GF-D8 (cell line): ENCODE measurements around the gene KCTD17.

ENCODE experiments used
- DNase-seq: peaks from one replicate; lab custom pipeline; 2025; lab: John Stamatoyannopoulos, UW

Gene KCTD17

DNA sequence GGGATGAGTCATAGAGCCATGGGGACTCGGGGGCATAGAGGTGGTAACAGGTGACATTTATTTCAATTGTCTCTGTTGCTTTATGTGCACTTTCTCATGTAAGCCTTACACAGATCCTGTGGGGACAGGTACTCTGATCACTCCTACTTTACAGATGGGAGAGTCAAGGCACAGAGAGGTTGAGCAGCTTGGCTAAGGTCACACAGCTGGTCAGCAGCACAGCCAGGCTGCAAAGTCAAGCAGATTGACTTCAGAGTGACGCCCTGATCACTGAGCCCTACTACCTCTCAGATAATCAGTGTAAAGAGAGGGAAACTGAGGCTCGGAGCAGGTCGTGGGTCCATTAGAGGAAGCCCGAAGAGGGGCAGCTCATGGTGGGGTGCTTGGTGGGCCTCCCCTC lies 54.4 kb downstream of the KCTD17 start:
- DNase-seq = no peak

DNA sequence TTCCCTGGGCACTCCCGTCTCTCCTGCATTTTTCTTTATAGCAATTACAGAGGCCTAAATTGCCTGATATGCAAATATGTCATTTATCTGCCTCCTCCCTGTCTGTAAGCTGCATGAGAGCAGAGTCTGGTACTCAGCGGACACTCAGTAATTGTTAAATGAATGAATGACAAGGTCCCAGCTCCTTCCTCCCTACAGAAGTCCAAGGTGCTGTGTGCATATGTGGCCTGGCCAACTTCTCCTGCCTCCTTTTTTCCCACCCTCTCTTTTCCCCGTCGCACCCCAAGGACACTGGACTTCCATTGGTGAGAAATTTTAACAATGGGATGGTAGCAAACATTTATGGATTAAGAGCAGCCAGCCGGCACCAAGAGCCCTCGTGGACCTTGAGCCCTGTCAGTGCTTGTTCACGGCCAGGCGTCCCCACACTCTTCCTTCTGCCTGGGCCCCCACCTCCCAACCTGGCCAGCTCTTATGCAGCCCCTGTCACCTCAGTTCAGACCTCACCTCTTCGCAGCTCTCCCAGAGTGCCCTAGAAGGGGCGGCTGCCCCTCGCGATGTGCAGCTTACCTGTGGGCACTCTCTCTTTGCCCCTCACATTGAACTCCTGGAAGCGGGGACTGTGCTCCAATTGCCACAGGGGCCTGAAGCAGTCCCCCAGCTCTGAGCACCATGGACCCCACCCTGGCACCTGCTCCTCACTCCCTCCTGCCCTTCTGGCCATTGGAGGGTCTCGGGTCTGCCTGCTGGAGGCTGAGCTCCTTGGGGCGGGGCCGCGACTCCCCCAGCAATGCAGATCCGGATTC lies 56.5 kb downstream of the KCTD17 start:
- DNase-seq = no peak

DNA sequence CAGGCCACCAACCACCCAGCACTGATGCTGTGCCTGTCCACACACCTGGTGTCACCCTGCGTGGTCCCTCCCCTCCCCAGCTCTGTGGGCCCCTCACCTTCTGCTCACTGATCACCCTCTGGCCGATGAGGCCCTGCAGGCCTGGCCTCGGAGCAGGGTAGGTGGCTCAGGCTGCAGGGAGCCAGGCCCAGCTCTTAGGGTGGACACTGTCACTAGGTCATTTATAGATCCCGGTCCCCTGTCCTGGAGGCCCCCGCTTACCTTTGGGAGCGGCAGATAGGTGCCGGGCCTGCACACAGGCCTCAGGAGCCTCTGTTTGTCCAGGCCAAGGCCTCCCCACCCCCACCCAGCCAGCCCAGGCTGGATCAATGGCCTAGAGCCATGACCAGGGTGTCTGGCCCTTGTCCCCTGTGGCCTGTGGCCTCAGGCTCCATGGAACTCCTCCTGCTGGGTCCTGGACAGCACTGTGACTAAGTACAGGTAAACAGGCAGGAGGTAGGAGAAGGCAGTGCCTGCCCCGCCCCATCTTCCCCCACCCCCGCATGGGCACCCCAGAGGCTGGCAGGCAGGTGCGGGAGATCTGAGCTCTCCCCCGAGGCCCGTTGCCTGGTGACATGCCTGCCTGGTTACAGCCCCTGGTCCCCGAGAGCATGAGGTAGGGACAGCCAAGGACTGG lies 57.8 kb downstream of the KCTD17 start, which contains the start of gene TMPRSS6:
TMPRSS6 (minus strand) TSS at position 472 of the 676 bp plus-strand sequence. CDS start 6,296 bp downstream, outside the sequence.
- DNase-seq = no peak

DNA sequence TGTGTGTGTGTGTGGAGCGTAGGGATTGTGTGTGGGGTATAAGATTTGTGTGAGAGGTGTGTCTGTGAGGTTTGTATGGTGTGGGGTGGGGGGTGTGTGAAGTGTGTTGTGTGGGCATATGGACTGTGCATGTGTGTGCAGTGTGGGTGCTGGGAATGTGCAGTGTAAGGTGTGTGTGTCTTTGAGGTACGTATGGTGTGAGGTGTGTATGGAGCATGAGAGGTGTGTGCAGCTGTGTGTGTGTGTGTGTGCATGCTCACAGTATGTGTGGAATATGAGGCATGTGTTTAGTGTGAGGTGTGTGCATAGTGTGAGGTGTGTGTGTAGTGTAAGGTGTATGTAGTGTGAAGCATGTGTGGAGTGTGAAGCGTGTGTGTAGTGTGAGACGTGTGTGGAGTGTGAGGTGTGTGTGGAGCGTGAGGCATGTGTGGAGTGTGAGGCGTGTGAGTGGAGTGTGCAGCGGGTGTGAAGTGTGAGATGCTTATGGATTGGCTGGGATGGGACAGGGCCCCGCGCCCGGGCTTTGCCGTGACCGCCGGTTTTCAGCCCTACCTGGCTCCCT lies 59.7 kb downstream of the KCTD17 start:
- DNase-seq = no peak

DNA sequence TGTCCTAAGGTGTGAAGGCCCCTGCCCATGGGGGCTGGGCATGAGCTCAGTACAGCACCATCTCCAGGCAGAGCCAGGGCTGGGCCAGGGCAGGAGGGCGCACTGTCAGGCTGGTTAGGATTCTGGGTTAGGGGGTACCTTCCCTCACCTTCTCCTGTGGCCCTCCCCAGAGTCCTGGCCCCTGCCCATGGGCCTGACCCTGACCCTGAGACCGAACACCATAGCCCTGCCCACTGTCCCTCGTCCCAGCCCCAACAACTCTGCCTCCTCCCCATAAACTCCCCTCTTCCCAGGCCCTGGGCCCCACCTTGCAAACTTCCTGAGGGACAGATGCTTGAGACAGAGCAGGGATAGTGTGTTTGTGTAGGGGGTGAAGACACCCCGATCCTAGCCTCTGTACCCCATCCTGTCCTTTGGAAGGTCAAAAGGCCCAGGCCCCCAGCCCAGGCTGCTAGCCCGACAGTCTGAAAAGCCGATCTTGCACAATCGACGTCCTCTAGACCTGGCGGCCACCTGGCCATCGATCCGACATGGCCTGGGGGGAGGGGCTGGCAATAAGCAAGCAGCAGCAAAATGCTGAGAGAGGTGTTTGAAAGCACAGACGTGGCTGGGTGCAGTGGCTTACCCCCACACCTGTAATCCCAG lies 60.7 kb downstream of the KCTD17 start:
- no peak for DNase-seq
